Keratinocyte (primary cell): ENCODE measurements around the gene PCDHGB5. TPM values are rescaled to one million over a fixed set of nuclear protein-coding genes. Genes with fewer than 3 reads are reported as not detected.

Experiments used
- DNase-seq: peaks from one replicate; pipeline ENCODE4 v3.0.0-alpha.2; 2011; ENCODE audit warnings: low read depth, missing footprints, low spot score
- FAIRE-seq: peaks from 2 replicates; lab custom pipeline; 2011; peaks lifted over from hg19 to GRCh38; lab: Jason Lieb, UNC
- H2AFZ ChIP-seq: 2 replicates; pipeline ENCODE4 v1.6.0; 2012; ENCODE audit warnings: low read length, control low read depth, inconsistent platforms; ENCODE audit not compliant: control insufficient read depth
- H3K27ac ChIP-seq: 2 replicates; pipeline ENCODE4 v1.5.1; 2011; ENCODE audit warnings: low read length; ENCODE audit not compliant: control insufficient read depth, insufficient read depth
- H3K27me3 ChIP-seq: 3 replicates; pipeline ENCODE4 v1.6.0; 2011; ENCODE audit warnings: low read length; ENCODE audit not compliant: control insufficient read depth, insufficient read depth; ENCODE audit errors: extremely low read depth
- H3K36me3 ChIP-seq, 2 experiments: 2 replicates in 1 of 2; 3 replicates in 1 of 2; pipeline ENCODE4 v1.5.1; 2011; ENCODE audit warnings: low read length in 2 of 2, mild to moderate bottlenecking in 1 of 2; ENCODE audit not compliant: control insufficient read depth in 2 of 2, insufficient read depth in 2 of 2; ENCODE audit errors: extremely low read depth in 1 of 2
- H3K4me1 ChIP-seq: 3 replicates; pipeline ENCODE4 v1.5.1; 2011; ENCODE audit warnings: low read length; ENCODE audit not compliant: control insufficient read depth, insufficient read depth; ENCODE audit errors: extremely low read depth
- H3K4me2 ChIP-seq: 3 replicates; pipeline ENCODE4 v1.6.0; 2011; ENCODE audit warnings: low read depth, low read length; ENCODE audit not compliant: control insufficient read depth, insufficient read depth; ENCODE audit errors: extremely low read depth
- H3K4me3 ChIP-seq, 3 experiments: fragments of 200-600 bp in 1 of 3; sonication (generic) in 1 of 3; 2 replicates in 2 of 3; 3 replicates in 1 of 3; pipeline ENCODE4 v1.5.1; 2011 to 2016; ENCODE audit warnings: low read length in 3 of 3, mild to moderate bottlenecking in 3 of 3, control low read depth in 2 of 3, inconsistent platforms in 1 of 3, low read depth in 1 of 3, mixed read lengths in 1 of 3, mixed run types in 1 of 3, moderate library complexity in 1 of 3; ENCODE audit not compliant: control insufficient read depth in 2 of 3, insufficient read depth in 2 of 3; ENCODE audit errors: extremely low read depth in 1 of 3
- H3K79me2 ChIP-seq: 2 replicates; pipeline ENCODE4 v1.6.0; 2012; ENCODE audit warnings: low read length; ENCODE audit not compliant: control insufficient read depth, insufficient read depth
- H3K9ac ChIP-seq: 3 replicates; pipeline ENCODE4 v1.6.0; 2011; ENCODE audit warnings: low read length; ENCODE audit not compliant: control insufficient read depth, insufficient read depth; ENCODE audit errors: extremely low read depth
- H3K9me1 ChIP-seq: 3 replicates; pipeline ENCODE4 v1.6.0; 2011; ENCODE audit warnings: low read length; ENCODE audit not compliant: control insufficient read depth, insufficient read depth; ENCODE audit errors: extremely low read depth
- H3K9me3 ChIP-seq: 2 replicates; pipeline ENCODE4 v1.5.1; 2012; ENCODE audit warnings: low read depth, low read length; ENCODE audit not compliant: control insufficient read depth
- H4K20me1 ChIP-seq: 3 replicates; pipeline ENCODE4 v1.6.0; 2011; ENCODE audit warnings: low read length; ENCODE audit not compliant: control insufficient read depth, insufficient read depth; ENCODE audit errors: extremely low read depth
- EZH2 ChIP-seq: IDR thresholded peaks from one replicate; pipeline ENCODE4 v1.6.1; 2012; ENCODE audit warnings: inconsistent platforms, mild to moderate bottlenecking, low read length, moderate library complexity
- dilution Hi-C: fragments of 300-500 bp; cut with MboI; formaldehyde crosslinking; loops from one replicate; pipeline ENCODE4 v1.7.0; 2020; ENCODE audit warnings: low sequenced_read_pairs; ENCODE audit not compliant: extremely low pct_ligation_motif_present
- polyA plus RNA-seq, 5 experiments: library from polyadenylated mRNA; depleted of rRNA in 3 of 5; stranded (reverse) in 3 of 5; stranded (forward) in 1 of 5; unstranded in 1 of 5; fragments of >200 nt; gene quantifications; 1 replicate in 1 of 5; 2 replicates in 3 of 5; 3 replicates in 1 of 5; pipeline versions ENCODE4 v1.2.1 to v1.2.3, GENCODE V29; 2011 to 2012; ENCODE audit warnings: missing spikeins in 2 of 5, low read depth in 1 of 5, low replicate concordance in 1 of 5
- TF ChIP-seq, protein P1 (sequence below), 3 experiments: IDR thresholded peaks in 1 of 3; conservative IDR thresholded peaks in 1 of 3; optimal IDR thresholded peaks in 1 of 3; 2 replicates in 2 of 3; 3 replicates in 1 of 3; pipeline versions ENCODE3 to v1.5.1; 2011; ENCODE audit warnings: low read length in 3 of 3, mild to moderate bottlenecking in 3 of 3, moderate library complexity in 2 of 3, control low read depth in 1 of 3, inconsistent platforms in 1 of 3; ENCODE audit not compliant: insufficient read depth in 2 of 3; ENCODE audit errors: extremely low read depth in 1 of 3

PCDHGB5 gene
- polyA plus RNA-seq, 1 donor (not counting 4 experiments of a cell fraction or from before 2014, with no cell fraction given) = 1.8 TPM

GRCh38 chr5:141420855-141421488 lies 23.2 kb downstream of the PCDHGB5 start, which contains the start of gene PCDHGA11:
TSS of gene PCDHGA11 (plus strand) at chr5:141421051. CDS start at chr5:141421228, 177 bp downstream.
- no peaks in the 10 kb centered on the region for H4K20me1 ChIP-seq
- H3K36me3 ChIP-seq = no peaks in the 10 kb centered on the region
- peaks cover 34% of the 10 kb centered on the region for H3K27me3 ChIP-seq
- peak within 1 kb of the TSS; percentile 42 for H3K9ac ChIP-seq
- TF ChIP-seq, protein P1, sequence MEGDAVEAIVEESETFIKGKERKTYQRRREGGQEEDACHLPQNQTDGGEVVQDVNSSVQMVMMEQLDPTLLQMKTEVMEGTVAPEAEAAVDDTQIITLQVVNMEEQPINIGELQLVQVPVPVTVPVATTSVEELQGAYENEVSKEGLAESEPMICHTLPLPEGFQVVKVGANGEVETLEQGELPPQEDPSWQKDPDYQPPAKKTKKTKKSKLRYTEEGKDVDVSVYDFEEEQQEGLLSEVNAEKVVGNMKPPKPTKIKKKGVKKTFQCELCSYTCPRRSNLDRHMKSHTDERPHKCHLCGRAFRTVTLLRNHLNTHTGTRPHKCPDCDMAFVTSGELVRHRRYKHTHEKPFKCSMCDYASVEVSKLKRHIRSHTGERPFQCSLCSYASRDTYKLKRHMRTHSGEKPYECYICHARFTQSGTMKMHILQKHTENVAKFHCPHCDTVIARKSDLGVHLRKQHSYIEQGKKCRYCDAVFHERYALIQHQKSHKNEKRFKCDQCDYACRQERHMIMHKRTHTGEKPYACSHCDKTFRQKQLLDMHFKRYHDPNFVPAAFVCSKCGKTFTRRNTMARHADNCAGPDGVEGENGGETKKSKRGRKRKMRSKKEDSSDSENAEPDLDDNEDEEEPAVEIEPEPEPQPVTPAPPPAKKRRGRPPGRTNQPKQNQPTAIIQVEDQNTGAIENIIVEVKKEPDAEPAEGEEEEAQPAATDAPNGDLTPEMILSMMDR (optimal IDR thresholded peaks at IDR 0.05 in 1 of 3, IDR thresholded peaks at IDR 0.05 in 1 of 3, conservative IDR thresholded peaks at IDR 0.05 in 1 of 3; ENCODE audit: extremely low read depth in 1 of 3, insufficient read depth in 2 of 3, low read length in 3 of 3) = peak; percentile 52 to 70 (median 64)
- TF ChIP-seq EZH2 = no peak
- FAIRE-seq (peak; percentile 53), DNase-seq (no peak)
- peak within 1 kb of the TSS; percentile 37 to 68 (median 60) for H3K4me3 ChIP-seq
- dilution Hi-C loops = no loop called here
- no peaks in the 10 kb centered on the region for H3K79me2 ChIP-seq
- H2AFZ ChIP-seq = peak within 1 kb of the TSS; percentile 65
- H3K4me1 ChIP-seq = no peaks in the 10 kb centered on the region
- H3K4me2 ChIP-seq = peak within 1 kb of the TSS; percentile 69
- H3K27ac ChIP-seq = no peak within 1 kb of the TSS
- no peaks in the 10 kb centered on the region for H3K9me1 ChIP-seq
- H3K9me3 ChIP-seq = peaks cover 25% of the 10 kb centered on the region

DNA sequence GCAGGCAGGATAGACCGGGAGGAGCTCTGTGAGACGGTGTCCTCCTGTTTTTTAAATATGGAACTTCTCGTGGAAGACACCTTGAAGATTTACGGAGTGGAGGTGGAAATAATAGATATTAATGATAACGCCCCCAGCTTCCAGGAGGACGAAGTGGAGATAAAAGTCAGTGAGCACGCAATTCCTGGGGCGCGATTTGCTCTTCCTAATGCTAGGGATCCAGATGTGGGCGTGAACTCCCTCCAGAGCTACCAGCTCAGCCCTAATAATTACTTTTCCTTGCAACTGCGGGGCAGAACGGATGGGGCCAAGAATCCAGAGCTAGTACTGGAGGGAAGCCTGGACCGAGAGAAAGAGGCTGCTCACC lies 23.7 kb downstream of the PCDHGB5 start:
- Histone ChIP-seq H3K4me1 (no peaks in the 10 kb centered on the region), H2AFZ (peak overlapping the region; percentile 65), H3K27me3 (peaks cover 38% of the 10 kb centered on the region), H4K20me1 (no peaks in the 10 kb centered on the region), H3K9me1 (no peaks in the 10 kb centered on the region), H3K4me2 (peak overlapping the region; percentile 69), H3K9me3 (peaks cover 28% of the 10 kb centered on the region), H3K36me3 (no peaks in the 10 kb centered on the region), H3K79me2 (no peaks in the 10 kb centered on the region), H3K9ac (no peak overlapping the region), H3K4me3 (peak overlapping the region; percentile 37 to 68 (median 60)), H3K27ac (no peak overlapping the region)
- no peak for DNase-seq
- FAIRE-seq = no peak
- dilution Hi-C loops = no loop called here
- TF ChIP-seq EZH2 = no peak
- TF ChIP-seq, protein P1 (optimal IDR thresholded peaks at IDR 0.05 in 1 of 3, IDR thresholded peaks at IDR 0.05 in 1 of 3, conservative IDR thresholded peaks at IDR 0.05 in 1 of 3; ENCODE audit: extremely low read depth in 1 of 3, insufficient read depth in 2 of 3, low read length in 3 of 3) = no peak
